GM18870 (cell line): ENCODE data around the gene KRT71.

Experiments
- ATAC-seq: cut with Tn5 transposase; IDR thresholded peaks from one replicate; pipeline ENCODE4 v1.9.1; 2021; ENCODE audit warnings: moderate library complexity; ENCODE audit not compliant: unreplicated experiment

The KRT71 gene

GRCh38 chr12:52539821-52540173, 13.1 kb downstream of the KRT71 start:
- ATAC-seq = no peak

GRCh38 chr12:52539083-52539820, 13.7 kb downstream of the KRT71 start:
- no peak for ATAC-seq

GRCh38 chr12:52537101-52537500, 15.8 kb downstream of the KRT71 start:
- ATAC-seq = no peak

GRCh38 chr12:52535574-52535973, 17.4 kb downstream of the KRT71 start:
- no peak for ATAC-seq

GRCh38 chr12:52534482-52534881, 18.5 kb downstream of the KRT71 start:
- no peak for ATAC-seq

- no peak for ATAC-seq
Observed at GRCh38 chr12:52533686-52534470, 19.1 kb downstream of the KRT71 start.

GRCh38 chr12:52532636-52533035, 20.3 kb downstream of the KRT71 start:
- ATAC-seq = no peak

GRCh38 chr12:52531566-52532300, 21.2 kb downstream of the KRT71 start:
- ATAC-seq = no peak

- no peak for ATAC-seq
Observed at GRCh38 chr12:52530905-52531304, 22.0 kb downstream of the KRT71 start.

- ATAC-seq = no peak
Observed at GRCh38 chr12:52530366-52530765, 22.6 kb downstream of the KRT71 start.

GRCh38 chr12:52529846-52530245, 23.1 kb downstream of the KRT71 start:
- ATAC-seq = no peak

GRCh38 chr12:52529417-52529816, 23.5 kb downstream of the KRT71 start:
- no peak for ATAC-seq

GRCh38 chr12:52528641-52529143, 24.3 kb downstream of the KRT71 start:
- ATAC-seq = no peak

- ATAC-seq = no peak
Observed at GRCh38 chr12:52527121-52527800, 25.7 kb downstream of the KRT71 start.

GRCh38 chr12:52526511-52526951, 26.4 kb downstream of the KRT71 start:
- no peak for ATAC-seq

GRCh38 chr12:52525661-52526499, 27.1 kb downstream of the KRT71 start:
- ATAC-seq = no peak

GRCh38 chr12:52524898-52525591, 27.9 kb downstream of the KRT71 start:
- ATAC-seq = no peak

GRCh38 chr12:52524241-52524897, 28.6 kb downstream of the KRT71 start:
- no peak for ATAC-seq

GRCh38 chr12:52523824-52524223, 29.1 kb downstream of the KRT71 start:
- no peak for ATAC-seq
